CD14-positive monocyte (primary cell): Measurements from ENCODE around the gene TAF7. TPM values are rescaled to one million over a fixed set of nuclear protein-coding genes. Genes with fewer than 3 reads are reported as not detected.

Source experiments
- DNase-seq, 3 donors: peaks; one replicate each; pipeline ENCODE4 v3.0.0-alpha.2; 2011 to 2022
- H2AFZ ChIP-seq: 2 replicates; pipeline ENCODE4 v1.6.0; 2012; ENCODE audit warnings: mild to moderate bottlenecking, low read depth, low read length, inconsistent platforms; ENCODE audit not compliant: insufficient read depth, poor library complexity, severe bottlenecking
- H3K27ac ChIP-seq, 2 donors: 1 replicate in 1 of 2; 2 replicates in 1 of 2; pipeline ENCODE4 v1.5.1; 2012 to 2013; ENCODE audit warnings: low read length in 2 of 2, control low read depth in 1 of 2, inconsistent platforms in 1 of 2, low read depth in 1 of 2, mild to moderate bottlenecking in 1 of 2
- H3K27me3 ChIP-seq, 2 donors: one replicate each; pipeline versions ENCODE4 v1.6.0 to v1.6.1; 2011 to 2013; ENCODE audit warnings: low read length in 2 of 2; ENCODE audit not compliant: control insufficient read depth in 2 of 2, insufficient read depth in 2 of 2
- H3K36me3 ChIP-seq, 2 donors: replicated peaks in 1 of 2; 1 replicate in 1 of 2; 2 replicates in 1 of 2; pipeline versions ENCODE4 v1.5.1 to v1.6.1; 2012 to 2013; ENCODE audit warnings: low read length in 2 of 2, control low read depth in 1 of 2, inconsistent platforms in 1 of 2, mild to moderate bottlenecking in 1 of 2; ENCODE audit not compliant: insufficient read depth in 2 of 2, control insufficient read depth in 1 of 2
- H3K4me1 ChIP-seq, 2 donors: 1 replicate in 1 of 2; 2 replicates in 1 of 2; pipeline versions ENCODE4 v1.5.1 to v1.6.1; 2012 to 2013; ENCODE audit warnings: low read length in 2 of 2, control low read depth in 1 of 2, inconsistent platforms in 1 of 2, mild to moderate bottlenecking in 1 of 2, moderate library complexity in 1 of 2; ENCODE audit not compliant: insufficient read depth in 2 of 2, control insufficient read depth in 1 of 2
- H3K4me2 ChIP-seq: replicated peaks from 2 replicates; pipeline ENCODE3; 2012; ENCODE audit warnings: low read length, moderate library complexity, mild to moderate bottlenecking; ENCODE audit not compliant: poor library complexity, severe bottlenecking; ENCODE audit errors: extremely low read depth
- H3K4me3 ChIP-seq, 3 experiments: fragments of 200-600 bp in 1 of 3; sonication (generic) in 1 of 3; replicated peaks in 1 of 3; 1 replicate in 2 of 3; 2 replicates in 1 of 3; pipeline ENCODE4 v1.5.1; 2011 to 2013; ENCODE audit warnings: low read length in 3 of 3, mild to moderate bottlenecking in 3 of 3, control low read depth in 2 of 3, low read depth in 2 of 3, inconsistent platforms in 1 of 3, moderate library complexity in 1 of 3
- H3K79me2 ChIP-seq: 2 replicates; pipeline ENCODE4 v1.6.0; 2012; ENCODE audit warnings: mild to moderate bottlenecking, control low read depth, inconsistent platforms, low read length, moderate library complexity; ENCODE audit not compliant: insufficient read depth
- H3K9ac ChIP-seq: 2 replicates; pipeline ENCODE4 v1.6.0; 2017; ENCODE audit warnings: low read length, mild to moderate bottlenecking; ENCODE audit not compliant: insufficient read depth, poor library complexity, severe bottlenecking
- H3K9me3 ChIP-seq, 2 donors: replicated peaks in 1 of 2; 1 replicate in 1 of 2; 2 replicates in 1 of 2; pipeline versions ENCODE4 v1.5.1 to v1.6.1; 2012 to 2013; ENCODE audit warnings: low read length in 2 of 2, control low read depth in 1 of 2; ENCODE audit not compliant: control insufficient read depth in 1 of 2, insufficient read depth in 1 of 2
- H4K20me1 ChIP-seq: 2 replicates; pipeline ENCODE4 v1.6.0; 2012; ENCODE audit warnings: mild to moderate bottlenecking, low read length, control low read depth, moderate library complexity; ENCODE audit not compliant: insufficient read depth
- H3K27ac Mint-ChIP-seq, 7 donors: one replicate each; pipeline ENCODE4 v1.8.0; 2020; ENCODE audit warnings: mild to moderate bottlenecking in 7 of 7, mixed read lengths in 7 of 7, moderate library complexity in 6 of 7, inconsistent platforms in 2 of 7
- H3K27me3 Mint-ChIP-seq, 3 donors: one replicate each; pipeline ENCODE4 v1.8.0; 2021 to 2022; ENCODE audit warnings: low read depth in 3 of 3, mild to moderate bottlenecking in 3 of 3, mixed read lengths in 3 of 3, moderate library complexity in 3 of 3, inconsistent platforms in 1 of 3
- H3K36me3 Mint-ChIP-seq, 2 donors: one replicate each; pipeline ENCODE4 v1.8.0; 2020; ENCODE audit warnings: mixed read lengths in 2 of 2, inconsistent platforms in 1 of 2, mild to moderate bottlenecking in 1 of 2
- H3K4me1 Mint-ChIP-seq: one replicate; pipeline ENCODE4 v1.8.0; 2020; ENCODE audit warnings: mild to moderate bottlenecking, mixed read lengths
- H3K4me3 Mint-ChIP-seq, 2 donors: one replicate each; pipeline ENCODE4 v1.8.0; 2020; ENCODE audit warnings: mild to moderate bottlenecking in 2 of 2, mixed read lengths in 2 of 2, moderate library complexity in 1 of 2
- H3K9me3 Mint-ChIP-seq, 7 donors: one replicate each; pipeline ENCODE4 v1.8.0; 2020 to 2022; ENCODE audit warnings: mixed read lengths in 7 of 7, mild to moderate bottlenecking in 6 of 7, moderate library complexity in 6 of 7, inconsistent platforms in 2 of 7
- WGBS: methylation state at CpG from one replicate; pipeline ENCODE4 v1.1.5; 2013; ENCODE audit warnings: missing lambda C conversion rate; ENCODE audit not compliant: insufficient coverage; 5-methylcytosine and 5-hydroxymethylcytosine counted together
- intact Hi-C, 2 donors: fragments of 100-400 bp; cut with micrococcal nuclease; formaldehyde crosslinking; loops; one replicate each; pipeline versions ENCODE4 v1.15.0 to v1.15.1; 2023
- polyA plus RNA-seq, 3 donors: library from polyadenylated mRNA; depleted of rRNA in 1 of 3; unstranded in 2 of 3; stranded (reverse) in 1 of 3; fragments of 300-500 nt in 2 of 3; fragments of >200 nt in 1 of 3; fragmentation: Illumina TruSeq in 2 of 3; gene quantifications; 1 replicate in 2 of 3; 2 replicates in 1 of 3; pipeline ENCODE4 v1.2.3, GENCODE V29; 2012 to 2021
- TF ChIP-seq, protein P1 (sequence below): fragments of 200-600 bp; IDR thresholded peaks from one replicate; pipeline ENCODE4 v1.8.0; 2022; ENCODE audit warnings: antibody characterized with exemption, mild to moderate bottlenecking

TAF7 gene
- polyA plus RNA-seq, 3 donors, result 11.8 to 57.5 (median 52.7) TPM

DNA sequence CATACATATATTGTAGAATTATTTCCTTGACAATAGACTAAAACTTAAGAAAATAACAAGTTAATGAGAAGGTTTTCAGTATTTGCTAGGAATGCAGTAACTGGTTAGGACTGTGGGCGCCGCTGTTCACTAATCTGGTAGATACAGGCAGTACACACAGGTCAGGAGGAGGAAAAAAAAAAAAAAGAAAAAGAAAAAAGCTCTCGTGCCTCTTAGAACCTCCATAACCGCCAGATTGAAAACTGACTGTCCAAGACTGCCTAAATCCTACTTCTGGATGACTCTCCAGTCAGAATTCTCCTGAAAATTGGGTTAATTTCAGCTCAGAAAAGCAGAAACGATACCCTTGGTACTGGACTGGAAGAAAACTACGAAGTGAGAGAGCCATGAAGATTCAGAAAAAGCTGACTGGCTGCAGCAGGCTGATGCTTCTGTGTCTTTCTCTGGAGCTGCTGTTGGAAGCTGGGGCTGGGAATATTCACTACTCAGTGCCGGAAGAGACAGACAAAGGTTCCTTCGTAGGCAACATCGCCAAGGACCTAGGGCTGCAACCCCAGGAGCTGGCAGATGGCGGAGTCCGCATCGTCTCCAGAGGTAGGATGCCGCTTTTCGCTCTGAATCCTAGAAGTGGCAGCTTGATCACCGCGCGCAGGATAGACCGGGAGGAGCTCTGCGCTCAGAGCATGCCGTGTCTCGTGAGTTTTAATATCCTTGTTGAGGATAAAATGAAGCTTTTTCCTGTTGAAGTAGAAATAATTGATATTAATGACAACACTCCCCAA, 9.9 kb upstream of the TAF7 start, which contains the start of gene PCDHGA1:
TSS of gene PCDHGA1 (plus strand) at position 216 of the 782 bp plus-strand sequence.
- Histone ChIP-seq H3K9ac (no peak within 1 kb of the TSS), H3K4me2 (no peak within 1 kb of the TSS), H3K9me3 (peaks cover 48 to 63% of the 10 kb centered on the region in 2 donors), H3K4me1 (no peaks in the 10 kb centered on the region), H2AFZ (peak within 1 kb of the TSS; percentile 6), H3K27me3 (peaks cover 49 to 82% of the 10 kb centered on the region in 2 donors), H4K20me1 (no peaks in the 10 kb centered on the region), H3K79me2 (no peaks in the 10 kb centered on the region), H3K4me3 (no peak within 1 kb of the TSS), H3K27ac (no peak within 1 kb of the TSS), H3K36me3 (no peaks in the 10 kb centered on the region)
- Mint-ChIP-seq H3K9me3 (peaks cover 19 to 78% (median 66%) of the 10 kb centered on the region in 7 donors), H3K27me3 (peaks cover 30 to 75% (median 63%) of the 10 kb centered on the region in 3 donors), H3K4me3 (peak within 1 kb of the TSS in 1 of 2 donors; percentile 51), H3K27ac (no peak within 1 kb of the TSS), H3K4me1 (peaks cover 5% of the 10 kb centered on the region), H3K36me3 (peaks cover 0 to 3% of the 10 kb centered on the region in 2 donors)
- TF ChIP-seq, protein P1, sequence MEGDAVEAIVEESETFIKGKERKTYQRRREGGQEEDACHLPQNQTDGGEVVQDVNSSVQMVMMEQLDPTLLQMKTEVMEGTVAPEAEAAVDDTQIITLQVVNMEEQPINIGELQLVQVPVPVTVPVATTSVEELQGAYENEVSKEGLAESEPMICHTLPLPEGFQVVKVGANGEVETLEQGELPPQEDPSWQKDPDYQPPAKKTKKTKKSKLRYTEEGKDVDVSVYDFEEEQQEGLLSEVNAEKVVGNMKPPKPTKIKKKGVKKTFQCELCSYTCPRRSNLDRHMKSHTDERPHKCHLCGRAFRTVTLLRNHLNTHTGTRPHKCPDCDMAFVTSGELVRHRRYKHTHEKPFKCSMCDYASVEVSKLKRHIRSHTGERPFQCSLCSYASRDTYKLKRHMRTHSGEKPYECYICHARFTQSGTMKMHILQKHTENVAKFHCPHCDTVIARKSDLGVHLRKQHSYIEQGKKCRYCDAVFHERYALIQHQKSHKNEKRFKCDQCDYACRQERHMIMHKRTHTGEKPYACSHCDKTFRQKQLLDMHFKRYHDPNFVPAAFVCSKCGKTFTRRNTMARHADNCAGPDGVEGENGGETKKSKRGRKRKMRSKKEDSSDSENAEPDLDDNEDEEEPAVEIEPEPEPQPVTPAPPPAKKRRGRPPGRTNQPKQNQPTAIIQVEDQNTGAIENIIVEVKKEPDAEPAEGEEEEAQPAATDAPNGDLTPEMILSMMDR, result peak; percentile 51
- intact Hi-C loops, result no loop called here
- no peak for DNase-seq
- WGBS, result 23% methylated on average over 14 of the region's 21 CpGs

DNA sequence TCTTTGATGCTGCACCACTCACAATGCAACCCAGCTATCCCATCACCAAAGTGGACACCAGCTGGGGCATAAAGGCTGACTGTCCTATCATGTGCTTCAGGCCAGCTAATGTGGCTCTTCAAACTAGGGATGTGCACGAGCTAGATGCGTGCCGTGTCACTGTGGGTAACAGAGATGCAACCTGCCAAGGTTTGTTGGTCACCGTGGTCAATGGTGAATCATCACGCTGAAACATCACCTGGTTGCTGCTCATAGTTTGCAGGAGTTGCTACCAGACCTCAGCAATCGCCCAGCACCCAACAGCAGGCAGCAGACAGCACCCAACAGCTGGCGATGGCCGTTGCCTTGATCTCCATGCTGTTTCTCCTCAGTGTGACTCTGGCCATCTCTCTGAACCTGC, 7.6 kb upstream of the TAF7 start:
- peaks cover 24 to 72% (median 53%) of the 10 kb centered on the region in 7 donors for H3K9me3 Mint-ChIP-seq
- intact Hi-C loops, result no loop called here
- peaks cover 40 to 65% of the 10 kb centered on the region in 2 donors for H3K27me3 ChIP-seq

More for the DNA sequence above, 7.6 kb upstream of the TAF7 start:
- Mint-ChIP-seq H3K4me1 (peaks cover 5% of the 10 kb centered on the region), H3K27me3 (peaks cover 25 to 59% (median 49%) of the 10 kb centered on the region in 3 donors), H3K4me3 (peak overlapping the region in 1 of 2 donors; percentile 15), H3K27ac (no peak overlapping the region), H3K36me3 (peaks cover 0 to 3% of the 10 kb centered on the region in 2 donors)
- H3K27ac ChIP-seq, result no peak overlapping the region
- H2AFZ ChIP-seq, result no peak overlapping the region
- H3K36me3 ChIP-seq, result no peaks in the 10 kb centered on the region
- H3K4me3 ChIP-seq, result no peak overlapping the region
- WGBS, result 87% methylated on average over 8 of the region's 8 CpGs
- no peaks in the 10 kb centered on the region for H4K20me1 ChIP-seq
- DNase-seq, result no peak
- TF ChIP-seq, protein P1, result no peak
- H3K4me1 ChIP-seq, result no peaks in the 10 kb centered on the region
- peaks cover 51 to 60% of the 10 kb centered on the region in 2 donors for H3K9me3 ChIP-seq
- H3K9ac ChIP-seq, result no peak overlapping the region
- no peak overlapping the region for H3K4me2 ChIP-seq
- H3K79me2 ChIP-seq, result no peaks in the 10 kb centered on the region
